GM19023 (cell line): ENCODE data around the gene KCTD15.

Experiments
- ATAC-seq: cut with Tn5 transposase; IDR thresholded peaks from one replicate; pipeline ENCODE4 v1.9.1; 2021; ENCODE audit warnings: mild to moderate bottlenecking, moderate library complexity; ENCODE audit not compliant: unreplicated experiment

Gene KCTD15

GRCh38 chr19:33795370-33796163 is 1.1 kb upstream of the KCTD15 start:
- ATAC-seq = no peak

DNA sequence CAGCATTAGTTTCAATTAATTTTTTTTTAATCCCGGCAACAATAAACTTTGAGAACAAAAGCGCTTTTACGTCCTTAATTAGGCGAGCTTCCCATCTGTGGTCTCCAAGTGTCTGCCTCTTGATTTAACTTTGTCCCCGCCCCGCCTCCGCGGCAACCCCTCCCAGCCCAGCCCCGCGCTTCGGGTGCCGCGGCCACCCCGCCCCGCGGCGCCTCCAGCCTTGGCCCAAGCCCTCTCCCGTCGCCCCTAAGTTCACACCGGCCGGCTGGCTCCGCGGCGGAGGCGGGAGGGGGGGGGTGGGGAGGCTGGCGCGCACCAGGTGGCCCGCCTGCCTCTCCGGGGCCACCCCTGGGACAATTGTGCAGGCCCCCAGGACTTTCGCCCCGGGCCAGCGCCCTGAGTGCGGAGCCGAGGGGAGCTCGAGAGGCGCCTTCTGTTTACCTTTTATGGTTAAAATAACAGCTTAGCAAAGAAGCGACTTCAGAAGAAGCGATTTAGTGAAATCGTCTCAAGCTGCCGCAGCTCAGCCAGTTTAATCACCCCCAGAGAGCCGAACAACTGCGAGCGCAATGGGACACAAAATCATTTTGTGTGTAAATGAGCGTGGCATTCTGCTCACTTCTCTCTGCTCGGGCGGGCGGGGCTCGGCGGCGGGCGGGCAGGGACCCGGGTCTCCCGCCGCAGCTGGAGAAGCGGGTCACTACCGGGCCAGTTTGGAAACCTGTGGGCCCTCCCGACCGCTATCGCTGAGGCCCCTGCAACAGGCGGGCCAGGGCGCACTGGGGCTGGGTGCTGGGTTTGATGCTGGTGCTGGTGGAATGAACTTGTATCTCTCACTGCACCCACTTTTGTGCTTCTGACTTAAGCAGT is 1.4 kb downstream of the KCTD15 start:
- no peak for ATAC-seq

GRCh38 chr19:33798681-33799111 is 2.0 kb downstream of the KCTD15 start:
- ATAC-seq = no peak

- no peak for ATAC-seq
Observed at GRCh38 chr19:33799476-33799875, 2.8 kb downstream of the KCTD15 start.

GRCh38 chr19:33800012-33800680 is 3.5 kb downstream of the KCTD15 start:
- ATAC-seq = no peak

- ATAC-seq = no peak
Observed at GRCh38 chr19:33801411-33801810, 4.7 kb downstream of the KCTD15 start.

- ATAC-seq = no peak
Observed at GRCh38 chr19:33802001-33802400, 5.3 kb downstream of the KCTD15 start.

- no peak for ATAC-seq
Observed at GRCh38 chr19:33802801-33803200, 6.1 kb downstream of the KCTD15 start.

- no peak for ATAC-seq
Observed at GRCh38 chr19:33803383-33803782, 6.7 kb downstream of the KCTD15 start.

GRCh38 chr19:33804021-33804799 is 7.5 kb downstream of the KCTD15 start:
- no peak for ATAC-seq

DNA sequence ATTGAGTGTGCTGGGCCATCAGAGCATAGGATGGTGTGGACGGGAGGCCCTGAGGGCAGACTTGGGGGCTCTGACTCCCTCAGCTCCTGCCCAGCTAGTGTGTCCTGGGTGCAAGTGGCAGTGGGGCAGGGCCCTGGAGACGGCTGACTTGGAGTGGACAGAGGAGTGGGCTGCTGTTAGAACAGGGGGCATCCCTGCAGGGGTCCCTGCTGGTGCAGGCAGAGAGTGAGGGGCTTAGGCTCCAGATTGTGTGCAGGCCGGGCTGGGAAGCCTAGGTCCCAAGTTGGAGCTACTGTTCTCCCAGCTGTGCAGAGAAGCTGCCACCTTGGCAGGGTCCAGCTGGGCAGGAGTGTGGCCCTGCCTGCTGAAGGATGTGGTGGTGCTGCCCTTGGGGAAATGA is 8.6 kb downstream of the KCTD15 start:
- no peak for ATAC-seq

GRCh38 chr19:33805840-33806433 is 9.3 kb downstream of the KCTD15 start:
- ATAC-seq = no peak

DNA sequence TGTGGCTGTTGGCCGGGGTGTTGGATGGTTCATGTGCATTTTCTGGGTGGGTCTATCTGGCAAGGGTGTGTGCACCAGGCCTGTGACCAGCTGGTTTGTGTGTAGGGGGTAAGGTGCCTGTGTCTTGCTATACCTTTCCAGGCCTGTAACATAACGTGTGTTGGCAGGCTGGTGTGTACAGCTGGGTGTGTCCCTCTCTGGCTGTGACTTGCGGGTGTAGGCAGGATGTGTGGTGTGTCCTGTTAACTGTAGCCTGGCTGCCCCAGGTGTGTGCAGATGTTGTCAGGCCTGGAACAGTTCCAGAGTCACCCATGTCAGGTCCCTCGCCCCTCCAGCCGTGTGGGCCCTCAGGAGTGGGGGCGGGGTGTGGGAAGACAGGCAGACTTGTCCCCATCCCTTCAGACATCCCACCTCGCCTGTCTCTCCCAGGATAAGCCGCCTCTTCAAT is 9.8 kb downstream of the KCTD15 start:
- ATAC-seq = no peak

DNA sequence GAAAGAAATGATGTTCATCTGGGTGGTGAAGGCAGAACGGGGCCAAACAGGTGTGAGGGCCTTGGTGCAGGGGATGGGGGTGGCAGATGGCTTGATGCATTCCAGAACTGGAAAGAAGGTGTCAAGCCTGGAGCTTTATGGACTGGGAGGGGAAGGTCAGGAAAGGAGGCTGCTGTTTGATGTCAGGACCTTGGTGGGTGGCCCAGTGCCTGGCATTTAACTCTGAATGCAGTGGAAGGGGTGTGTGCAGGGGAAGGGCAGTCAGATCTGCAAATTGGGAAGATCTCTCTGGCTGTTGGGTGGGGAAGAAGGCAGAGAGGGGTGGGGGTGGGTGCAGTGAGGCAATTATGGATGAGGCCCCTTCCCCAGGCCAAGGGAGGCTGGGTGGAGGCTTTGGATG is 11.7 kb downstream of the KCTD15 start:
- ATAC-seq = no peak

- ATAC-seq = no peak
Observed at GRCh38 chr19:33809960-33810359, 13.3 kb downstream of the KCTD15 start.

- no peak for ATAC-seq
Observed at GRCh38 chr19:33810821-33811220, 14.2 kb downstream of the KCTD15 start.

DNA sequence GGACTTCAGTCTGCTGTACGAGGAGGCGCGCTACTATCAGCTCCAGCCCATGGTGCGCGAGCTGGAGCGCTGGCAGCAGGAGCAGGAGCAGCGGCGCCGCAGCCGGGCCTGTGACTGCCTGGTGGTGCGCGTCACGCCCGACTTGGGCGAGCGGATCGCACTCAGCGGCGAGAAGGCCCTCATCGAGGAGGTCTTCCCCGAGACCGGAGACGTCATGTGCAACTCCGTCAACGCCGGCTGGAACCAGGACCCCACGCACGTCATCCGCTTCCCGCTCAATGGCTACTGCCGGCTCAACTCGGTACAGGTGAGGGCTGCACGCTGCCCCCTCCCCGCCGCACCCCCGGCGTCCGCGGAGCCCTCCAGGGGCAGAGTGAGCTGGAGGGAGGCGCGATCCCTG is 14.6 kb downstream of the KCTD15 start:
- no peak for ATAC-seq

GRCh38 chr19:33811736-33812387 is 15.2 kb downstream of the KCTD15 start:
- ATAC-seq = no peak

GRCh38 chr19:33812388-33813330 is 16.0 kb downstream of the KCTD15 start:
- ATAC-seq = no peak
